Left kidney (tissue), 2 donors: Measurements from ENCODE around the gene KRT3. TPM values are rescaled to one million over a fixed set of nuclear protein-coding genes. Genes with fewer than 3 reads are reported as not detected.

Source experiments
- DNase-seq: peaks from one replicate; pipeline ENCODE4 v3.0.0-alpha.2; 2013
- polyA plus RNA-seq: library from polyadenylated mRNA; unstranded; fragments of 120-200 nt; gene quantifications from one replicate; pipeline ENCODE4 v1.2.1, GENCODE V29; 2013; ENCODE audit not compliant: insufficient read length

Gene KRT3
- polyA plus RNA-seq, 1 donor: not detected

- no peak for DNase-seq
Measured at GRCh38 chr12:52813885-52814709, 18.2 kb upstream of the KRT3 start, which contains the start of gene KRT4. TSS of gene KRT4 (minus strand) at chr12:52814116. CDS start at chr12:52814058, 58 bp downstream.

- no peak for DNase-seq
Measured at GRCh38 chr12:52813203-52813819, 17.4 kb upstream of the KRT3 start.

GRCh38 chr12:52812749-52813148 lies 16.8 kb upstream of the KRT3 start:
- DNase-seq: no peak

- DNase-seq: no peak
Measured at GRCh38 chr12:52812073-52812400, 16.1 kb upstream of the KRT3 start.

GRCh38 chr12:52811191-52812072 lies 15.5 kb upstream of the KRT3 start:
- no peak for DNase-seq

GRCh38 chr12:52810554-52810953 lies 14.6 kb upstream of the KRT3 start:
- DNase-seq: no peak

GRCh38 chr12:52809166-52809565 lies 13.2 kb upstream of the KRT3 start:
- DNase-seq: no peak

- no peak for DNase-seq
Measured at GRCh38 chr12:52808573-52809160, 12.8 kb upstream of the KRT3 start.

GRCh38 chr12:52807544-52808470 lies 11.9 kb upstream of the KRT3 start:
- DNase-seq: no peak

- DNase-seq: no peak
Measured at GRCh38 chr12:52806821-52807543, 11.1 kb upstream of the KRT3 start.

- DNase-seq: no peak
Measured at GRCh38 chr12:52806169-52806811, 10.4 kb upstream of the KRT3 start.

- DNase-seq: no peak
Measured at GRCh38 chr12:52805739-52806138, 9.8 kb upstream of the KRT3 start.

GRCh38 chr12:52805000-52805399 lies 9.1 kb upstream of the KRT3 start:
- DNase-seq: no peak

- no peak for DNase-seq
Measured at GRCh38 chr12:52802442-52802841, 6.5 kb upstream of the KRT3 start.

- DNase-seq: no peak
Measured at GRCh38 chr12:52801773-52802172, 5.9 kb upstream of the KRT3 start.

GRCh38 chr12:52800259-52800917 lies 4.5 kb upstream of the KRT3 start:
- no peak for DNase-seq

- DNase-seq: no peak
Measured at GRCh38 chr12:52799505-52800211, 3.7 kb upstream of the KRT3 start.

- DNase-seq: no peak
Measured at GRCh38 chr12:52798671-52799504, 3.0 kb upstream of the KRT3 start.
